GM23338 (cell line): Measurements from ENCODE around the gene EFCAB6. TPM values are rescaled to one million over a fixed set of nuclear protein-coding genes. Genes with fewer than 3 reads are reported as not detected.

Experiments used
- ATAC-seq: fragments of 200-7000 bp; cut with Tn5 transposase; 3 replicates; pipeline ENCODE4 v1.9.1; 2020
- DNase-seq: peaks from one replicate; pipeline ENCODE4 v3.0.0-alpha.2; 2015; ENCODE audit warnings: low spot score
- H2AFZ ChIP-seq: fragments of 200-600 bp; sonication (generic); 2 replicates; pipeline ENCODE4 v1.8.0; 2016; ENCODE audit warnings: antibody characterized with exemption, mild to moderate bottlenecking, moderate library complexity
- H3F3A ChIP-seq: fragments of 200-600 bp; sonication (generic); replicated peaks from 2 replicates; pipeline ENCODE4 v1.8.0; 2017; ENCODE audit warnings: antibody characterized with exemption, mixed run types, low read depth
- H3K27ac ChIP-seq: fragments of 200-600 bp; sonication (generic); 2 replicates; pipeline ENCODE4 v1.6.1; 2016; ENCODE audit warnings: low read depth
- H3K27me3 ChIP-seq: fragments of 200-600 bp; sonication (generic); 2 replicates; pipeline ENCODE4 v1.8.0; 2016; ENCODE audit warnings: mild to moderate bottlenecking, mixed run types, moderate library complexity; ENCODE audit not compliant: insufficient read depth
- H3K36me3 ChIP-seq: fragments of 200-600 bp; sonication (generic); 2 replicates; pipeline ENCODE4 v1.8.0; 2016; ENCODE audit warnings: mild to moderate bottlenecking; ENCODE audit not compliant: insufficient read depth
- H3K4me1 ChIP-seq: fragments of 200-600 bp; sonication (generic); 2 replicates; pipeline ENCODE4 v1.8.0; 2016; ENCODE audit warnings: mild to moderate bottlenecking, moderate library complexity; ENCODE audit not compliant: insufficient read depth
- H3K4me2 ChIP-seq: fragments of 200-600 bp; sonication (generic); 2 replicates; pipeline ENCODE4 v1.7.1; 2017; ENCODE audit warnings: mixed run types
- H3K4me3 ChIP-seq: fragments of 200-600 bp; sonication (generic); 2 replicates; pipeline ENCODE4 v1.6.1; 2016; ENCODE audit warnings: mixed run types
- H3K79me2 ChIP-seq: fragments of 200-600 bp; sonication (generic); replicated peaks from 2 replicates; pipeline ENCODE4 v1.8.0; 2017; ENCODE audit warnings: mild to moderate bottlenecking; ENCODE audit not compliant: insufficient read depth
- H3K9me2 ChIP-seq: fragments of 200-600 bp; sonication (generic); 2 replicates; pipeline ENCODE4 v1.8.0; 2017; ENCODE audit not compliant: insufficient read depth
- H4K20me1 ChIP-seq: fragments of 200-600 bp; sonication (generic); replicated peaks from 2 replicates; pipeline ENCODE4 v1.8.0; 2017; ENCODE audit warnings: mild to moderate bottlenecking; ENCODE audit not compliant: insufficient read depth
- H3K27ac Mint-ChIP-seq: 2 replicates; pipeline ENCODE4 v1.8.0; 2020; ENCODE audit warnings: inconsistent platforms, mild to moderate bottlenecking, moderate library complexity, mixed read lengths
- H3K27me3 Mint-ChIP-seq: 3 replicates; pipeline ENCODE4 v1.8.0; 2022; ENCODE audit warnings: low read depth, mild to moderate bottlenecking, moderate library complexity, mixed read lengths, inconsistent platforms; ENCODE audit not compliant: insufficient read depth, poor library complexity
- H3K36me3 Mint-ChIP-seq: 3 replicates; pipeline ENCODE4 v1.8.0; 2021; ENCODE audit warnings: low read depth, mild to moderate bottlenecking, inconsistent platforms, moderate library complexity, mixed read lengths
- H3K4me1 Mint-ChIP-seq: 3 replicates; pipeline ENCODE4 v1.8.0; 2020; ENCODE audit warnings: mild to moderate bottlenecking, inconsistent platforms, mixed read lengths
- H3K4me3 Mint-ChIP-seq: 3 replicates; pipeline ENCODE4 v1.8.0; 2021; ENCODE audit warnings: moderate library complexity, mild to moderate bottlenecking, inconsistent platforms, mixed read lengths
- H3K9me3 Mint-ChIP-seq: 3 replicates; pipeline ENCODE4 v1.8.0; 2020; ENCODE audit warnings: moderate library complexity, mild to moderate bottlenecking, inconsistent platforms, mixed read lengths
- CREB1 ChIP-seq: fragments of 250-450 bp; sonication (Bioruptor Pico); IDR thresholded peaks from 2 replicates; pipeline ENCODE4 v1.5.0; 2020; ENCODE audit warnings: low read depth, mild to moderate bottlenecking, moderate library complexity
- CTCF ChIP-seq, 2 experiments: fragments of 200-600 bp in 1 of 2; sonication (generic) in 1 of 2; conservative IDR thresholded peaks; 2 replicates each; pipeline versions ENCODE4 v1.5.1 to v1.6.1; 2016 to 2017; ENCODE audit warnings: antibody characterized with exemption in 2 of 2, low read depth in 2 of 2, mild to moderate bottlenecking in 2 of 2, moderate library complexity in 1 of 2
- EZH2 ChIP-seq: fragments of 200-600 bp; sonication (generic); IDR thresholded peaks from one replicate; pipeline ENCODE4 v1.8.0; 2017; ENCODE audit warnings: antibody characterized with exemption, mild to moderate bottlenecking, low read depth; ENCODE audit not compliant: unreplicated experiment
- JUNB ChIP-seq: IDR thresholded peaks from one replicate; pipeline ENCODE4 v1.6.1; 2016; ENCODE audit warnings: antibody characterized with exemption; ENCODE audit not compliant: unreplicated experiment
- NANOG ChIP-seq: IDR thresholded peaks from 2 replicates; pipeline ENCODE4 v1.6.1; 2016; ENCODE audit warnings: antibody characterized with exemption, borderline replicate concordance
- POLR2AphosphoS5 ChIP-seq: IDR thresholded peaks from 2 replicates; pipeline ENCODE4 v1.6.1; 2016; ENCODE audit warnings: antibody characterized with exemption, low read depth
- REST ChIP-seq: IDR thresholded peaks from one replicate; pipeline ENCODE4 v1.6.1; 2018; ENCODE audit warnings: antibody characterized with exemption; ENCODE audit not compliant: unreplicated experiment
- ZNF331 ChIP-seq: fragments of 250-450 bp; sonication (Bioruptor Pico); IDR thresholded peaks from 2 replicates; pipeline ENCODE4 v1.5.0; 2020; ENCODE audit warnings: low read depth, mild to moderate bottlenecking, moderate library complexity
- polyA plus RNA-seq: library from polyadenylated mRNA; unstranded; fragments of >200 nt; fragmentation: Nextera tagmentation; extraction: Ambion mirVana; gene quantifications from 2 replicates; pipeline ENCODE4 v1.2.1, GENCODE V29; 2016
- total RNA-seq: library from RNA; depleted of rRNA; stranded (reverse); fragments of >200 nt; shearing (Covaris generic); gene quantifications from 2 replicates; pipeline ENCODE4 v1.2.3, GENCODE V29; 2014

Gene EFCAB6
- total and polyA plus RNA-seq, 2 experiments from 2014 or later = 1.1 to 1.8 TPM

GRCh38 chr22:43722444-43722843 lies 89.7 kb downstream of the EFCAB6 start:
- DNase-seq (no peak), ATAC-seq (no peak)
- Mint-ChIP-seq H3K4me3 (no peak overlapping the region), H3K4me1 (peaks cover 5% of the 10 kb centered on the region), H3K36me3 (no peaks in the 10 kb centered on the region), H3K9me3 (no peaks in the 10 kb centered on the region), H3K27ac (no peak overlapping the region), H3K27me3 (peaks cover 6% of the 10 kb centered on the region)
- Histone ChIP-seq H3K9me2 (no peaks in the 10 kb centered on the region), H3K4me3 (no peak overlapping the region), H3K4me1 (peaks cover 19% of the 10 kb centered on the region), H3K79me2 (no peaks in the 10 kb centered on the region), H3F3A (no peaks in the 10 kb centered on the region), H2AFZ (no peak overlapping the region), H3K27ac (no peak overlapping the region), H3K27me3 (no peaks in the 10 kb centered on the region), H3K4me2 (no peak overlapping the region), H3K36me3 (no peaks in the 10 kb centered on the region), H4K20me1 (no peaks in the 10 kb centered on the region)
- TF ChIP-seq EZH2 (no peak), CTCF (conservative IDR thresholded peaks at IDR 0.05; ENCODE audit: low read depth in 2 of 2) (no peak), REST (no peak), POLR2AphosphoS5 (no peak), ZNF331 (CRISPR knock-in tag) (no peak), NANOG (no peak)

- H3K27ac Mint-ChIP-seq = no peak overlapping the region
- H3K4me2 ChIP-seq = no peak overlapping the region
- H3K79me2 ChIP-seq = no peaks in the 10 kb centered on the region
- no peaks in the 10 kb centered on the region for H3F3A ChIP-seq
- no peaks in the 10 kb centered on the region; the same call in none of the 3 replicates for H3K4me1 Mint-ChIP-seq
- no peak overlapping the region for H3K27ac ChIP-seq
- DNase-seq = no peak
- no peak overlapping the region for H3K4me3 Mint-ChIP-seq
- no peaks in the 10 kb centered on the region for H3K9me2 ChIP-seq
- no peaks in the 10 kb centered on the region for H3K9me3 Mint-ChIP-seq
- H3K36me3 ChIP-seq = no peaks in the 10 kb centered on the region
- H4K20me1 ChIP-seq = no peaks in the 10 kb centered on the region
- H2AFZ ChIP-seq = no peak overlapping the region
- no peaks in the 10 kb centered on the region for H3K27me3 ChIP-seq
- peaks cover 13% of the 10 kb centered on the region for H3K4me1 ChIP-seq
- H3K36me3 Mint-ChIP-seq = no peaks in the 10 kb centered on the region
- H3K27me3 Mint-ChIP-seq = peaks cover 6% of the 10 kb centered on the region
- H3K4me3 ChIP-seq = no peak overlapping the region
- no peak for ATAC-seq
- TF ChIP-seq REST (no peak), CREB1 (CRISPR knock-in tag) (no peak), JUNB (no peak)
These were observed 91.4 kb downstream of the EFCAB6 start for GRCh38 chr22:43720716-43721115.
